ENCODE results near the gene MAB21L3. TPM values are rescaled to one million over a fixed set of nuclear protein-coding genes. Genes with fewer than 3 reads are reported as not detected.
"Not testable (repeated sequence)": the region's sequence is repeated elsewhere in the genome, so short reads cannot be mapped to it uniquely, and the experiment has no call there.

MAB21L3 gene
- total RNA-seq, 2 experiments from 2014 or later = not detected

DNA sequence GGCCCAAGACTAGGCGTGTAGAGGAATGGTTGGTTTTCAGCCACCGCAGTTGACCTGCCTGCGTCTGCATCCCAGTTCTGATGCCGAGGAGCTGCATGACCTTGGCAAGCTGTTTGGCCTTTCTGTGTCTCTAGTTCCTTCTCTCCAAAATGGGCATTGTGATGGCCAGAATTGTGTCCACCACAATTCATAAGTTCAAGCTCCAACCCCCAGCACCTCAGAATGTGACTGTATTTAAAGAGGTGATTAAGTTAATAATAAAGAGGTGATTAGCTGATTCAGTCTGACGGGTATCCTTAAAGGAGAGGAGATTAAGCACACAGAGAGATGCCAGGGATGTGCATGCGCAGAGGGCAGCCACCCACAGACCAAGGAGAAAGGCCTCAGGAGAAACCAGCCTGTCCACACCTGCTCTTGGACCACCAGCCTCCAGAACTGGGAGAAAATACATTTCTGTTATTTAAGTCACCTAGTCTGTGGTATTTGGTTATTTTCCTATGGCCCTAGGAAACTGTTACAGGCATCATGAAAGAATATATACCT lies 28.5 kb downstream of the MAB21L3 start:
- DNase-seq (no peak), ATAC-seq (ENCODE audit: poor library complexity) (no peak)
- Mint-ChIP-seq H3K4me3 (no peak overlapping the region), H3K4me1 (ENCODE audit: low read depth) (peaks cover 6% of the 10 kb centered on the region), H3K27me3 (no peaks in the 10 kb centered on the region), H3K9me3 (no peaks in the 10 kb centered on the region), H3K27ac (no peak overlapping the region), H3K36me3 (ENCODE audit: low read depth) (no peaks in the 10 kb centered on the region)
- intact Hi-C loops (cut with DNase I, micrococcal nuclease) = loop anchor here (1.0 to 10.0 kb wide), 9 partner anchors 27 to 457 kb away; partner anchors contain the start of gene CD58 (in 2 of the 2)
- H3K27me3 ChIP-seq (ENCODE audit: control insufficient read depth in 1 of 2, insufficient read depth in 2 of 2, low read length in 2 of 2) = no peaks in the 10 kb centered on the region
- H3K4me3 ChIP-seq (ENCODE audit: low read length) = no peak overlapping the region
- H3K9me3 ChIP-seq (ENCODE audit: control insufficient read depth in 1 of 2, insufficient read depth in 1 of 2, low read length in 2 of 2) = peaks cover 0 to 6% of the 10 kb centered on the region in 2 experiments
- TF ChIP-seq, protein P1, sequence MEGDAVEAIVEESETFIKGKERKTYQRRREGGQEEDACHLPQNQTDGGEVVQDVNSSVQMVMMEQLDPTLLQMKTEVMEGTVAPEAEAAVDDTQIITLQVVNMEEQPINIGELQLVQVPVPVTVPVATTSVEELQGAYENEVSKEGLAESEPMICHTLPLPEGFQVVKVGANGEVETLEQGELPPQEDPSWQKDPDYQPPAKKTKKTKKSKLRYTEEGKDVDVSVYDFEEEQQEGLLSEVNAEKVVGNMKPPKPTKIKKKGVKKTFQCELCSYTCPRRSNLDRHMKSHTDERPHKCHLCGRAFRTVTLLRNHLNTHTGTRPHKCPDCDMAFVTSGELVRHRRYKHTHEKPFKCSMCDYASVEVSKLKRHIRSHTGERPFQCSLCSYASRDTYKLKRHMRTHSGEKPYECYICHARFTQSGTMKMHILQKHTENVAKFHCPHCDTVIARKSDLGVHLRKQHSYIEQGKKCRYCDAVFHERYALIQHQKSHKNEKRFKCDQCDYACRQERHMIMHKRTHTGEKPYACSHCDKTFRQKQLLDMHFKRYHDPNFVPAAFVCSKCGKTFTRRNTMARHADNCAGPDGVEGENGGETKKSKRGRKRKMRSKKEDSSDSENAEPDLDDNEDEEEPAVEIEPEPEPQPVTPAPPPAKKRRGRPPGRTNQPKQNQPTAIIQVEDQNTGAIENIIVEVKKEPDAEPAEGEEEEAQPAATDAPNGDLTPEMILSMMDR (IDR thresholded peaks at IDR 0.05) = no peak
- POLR2A ChIA-PET = interaction anchor here (0.8 to 3.3 kb wide), 9 partner anchors 9 to 417 kb away, joined by 3 to 32 read pairs (median 4); no protein-coding TSS in a partner anchor
- H3K36me3 ChIP-seq (ENCODE audit: insufficient read depth, low read length) = no peaks in the 10 kb centered on the region
- no peak overlapping the region for H3K27ac ChIP-seq (ENCODE audit: low read depth in 1 of 2, low read length in 2 of 2)
- CTCF ChIA-PET = interaction anchor here (0.5 to 5.6 kb wide), 40 partner anchors 9 to 456 kb away, joined by 3 to 149 read pairs (median 4); no protein-coding TSS in a partner anchor
- peaks cover 8% of the 10 kb centered on the region for H3K4me1 ChIP-seq (ENCODE audit: insufficient read depth, low read length)

DNA sequence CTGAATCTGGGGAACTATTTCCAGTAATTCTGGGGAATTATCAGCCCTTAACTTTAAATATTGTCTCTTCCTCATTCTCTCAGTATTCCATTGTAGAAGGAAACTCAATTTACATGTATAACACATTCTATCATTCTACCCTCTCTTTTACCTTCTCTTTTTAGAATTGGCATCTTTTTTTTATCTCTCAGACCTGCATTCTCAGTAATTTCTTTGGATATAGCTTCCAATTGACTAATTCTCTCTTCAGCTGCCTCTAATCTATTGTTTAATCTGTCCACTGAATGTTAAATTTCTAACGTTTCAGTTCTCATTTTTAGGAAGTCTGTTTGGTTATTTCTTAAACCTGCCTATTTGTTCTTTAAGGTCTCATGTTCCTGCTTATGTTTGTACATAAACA lies 33.0 kb downstream of the MAB21L3 start:
- POLR2A ChIA-PET = no interaction called here
- no peak overlapping the region for H3K27ac Mint-ChIP-seq
- H3K4me3 Mint-ChIP-seq = no peak overlapping the region

DNA sequence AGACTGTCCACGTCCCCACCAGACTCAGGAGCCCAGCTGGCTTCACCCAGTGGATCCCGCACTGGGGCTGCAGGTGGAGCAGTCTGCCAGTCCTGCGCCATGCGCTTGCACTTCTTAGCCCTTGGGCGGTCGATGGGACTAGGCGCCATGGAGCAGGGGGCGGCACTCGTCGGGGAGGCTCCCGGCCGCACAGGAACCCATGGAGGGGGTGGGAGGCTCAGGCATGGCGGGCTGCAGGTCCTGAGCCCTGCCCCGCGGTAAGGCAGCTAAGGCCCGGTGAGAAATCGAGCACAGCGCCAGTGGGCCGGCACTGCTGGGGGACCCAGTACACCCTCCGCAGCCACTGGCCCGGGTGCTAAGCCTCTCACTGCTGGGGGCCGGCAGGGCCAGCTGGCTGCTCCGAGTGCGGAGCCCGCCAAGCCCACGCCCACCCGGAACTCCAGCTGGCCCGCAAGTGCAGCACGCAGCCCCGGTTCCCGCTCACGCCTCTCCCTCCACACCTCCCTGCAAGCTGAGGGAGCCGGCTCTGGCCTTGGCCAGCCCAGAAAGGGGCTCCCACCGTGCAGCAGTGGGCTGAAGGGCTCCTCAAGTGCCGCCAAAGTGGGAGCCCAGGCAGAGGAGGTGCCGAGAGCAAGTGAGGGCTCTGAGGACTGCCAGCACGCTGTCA lies 35.4 kb downstream of the MAB21L3 start:
- CTCF ChIA-PET = interaction anchor here (1.3 to 3.5 kb wide), 2 partner anchors 7 to 339 kb away, joined by 3 to 23 read pairs; no protein-coding TSS in a partner anchor
- H3K9me3 Mint-ChIP-seq; ATAC-seq (ENCODE audit: poor library complexity); H3K27me3 ChIP-seq (ENCODE audit: control insufficient read depth in 1 of 2, insufficient read depth in 2 of 2, low read length in 2 of 2); POLR2A ChIA-PET; H3K9me3 ChIP-seq (ENCODE audit: control insufficient read depth in 1 of 2, insufficient read depth in 1 of 2, low read length in 2 of 2); H3K27ac ChIP-seq (ENCODE audit: low read depth in 1 of 2, low read length in 2 of 2); H3K36me3 Mint-ChIP-seq (ENCODE audit: low read depth); DNase-seq; H3K36me3 ChIP-seq (ENCODE audit: insufficient read depth, low read length); H3K27me3 Mint-ChIP-seq; H3K4me3 ChIP-seq (ENCODE audit: low read length); H3K27ac Mint-ChIP-seq; H3K4me3 Mint-ChIP-seq: not testable (repeated sequence)
- intact Hi-C loops (cut with DNase I, micrococcal nuclease) = loop anchor here in 1 of 2 experiments (10.0 kb wide), 1 partner anchor 188 kb away; no protein-coding TSS in a partner anchor
- H3K4me1 Mint-ChIP-seq (ENCODE audit: low read depth) = peaks cover 23% of the 10 kb centered on the region
- peaks cover 13% of the 10 kb centered on the region for H3K4me1 ChIP-seq (ENCODE audit: insufficient read depth, low read length)

More for the DNA sequence above, 33.0 kb downstream of the MAB21L3 start:
- ATAC-seq (ENCODE audit: poor library complexity) (no peak), DNase-seq (no peak)
- no peaks in the 10 kb centered on the region for H3K36me3 Mint-ChIP-seq (ENCODE audit: low read depth)
- H3K27ac ChIP-seq (ENCODE audit: low read depth in 1 of 2, low read length in 2 of 2) = no peak overlapping the region
- no peaks in the 10 kb centered on the region for H3K27me3 Mint-ChIP-seq
- no peaks in the 10 kb centered on the region for H3K36me3 ChIP-seq (ENCODE audit: insufficient read depth, low read length)
- CTCF ChIA-PET = interaction anchor here (0.8 kb wide), 1 partner anchor 341 kb away, joined by 4 read pairs; no protein-coding TSS in a partner anchor
- H3K9me3 Mint-ChIP-seq = no peaks in the 10 kb centered on the region
- intact Hi-C loops (cut with DNase I, micrococcal nuclease) = loop anchor here in 1 of 2 experiments (5.0 to 10.0 kb wide), 2 partner anchors 191 to 428 kb away; partner anchors contain the start of gene CD58
- H3K4me3 ChIP-seq (ENCODE audit: low read length) = no peak overlapping the region
- peaks cover 0 to 6% of the 10 kb centered on the region in 2 experiments for H3K9me3 ChIP-seq (ENCODE audit: control insufficient read depth in 1 of 2, insufficient read depth in 1 of 2, low read length in 2 of 2)
- peaks cover 3% of the 10 kb centered on the region for H3K4me1 ChIP-seq (ENCODE audit: insufficient read depth, low read length)
- no peaks in the 10 kb centered on the region for H3K27me3 ChIP-seq (ENCODE audit: control insufficient read depth in 1 of 2, insufficient read depth in 2 of 2, low read length in 2 of 2)
- TF ChIP-seq, protein P1 (IDR thresholded peaks at IDR 0.05) = no peak
- peaks cover 2% of the 10 kb centered on the region for H3K4me1 Mint-ChIP-seq (ENCODE audit: low read depth)

All from CD4-positive, alpha-beta T cell (primary cell).